GM18502 (cell line): Measurements from ENCODE around the gene TUBGCP2.
A peak's percentile ranks its signal among the peaks of the same experiment; 100 is the strongest.
"Not testable (repeated sequence)": the region's sequence is repeated elsewhere in the genome, so short reads cannot be mapped to it uniquely, and the experiment has no call there.

Experiments used
- ATAC-seq: cut with Tn5 transposase; IDR thresholded peaks from one replicate; pipeline ENCODE4 v1.9.1; 2021; ENCODE audit warnings: mild to moderate bottlenecking; ENCODE audit not compliant: unreplicated experiment, poor library complexity

TUBGCP2 gene

GRCh38 chr10:133326745-133327650 is 18.3 kb upstream of the TUBGCP2 start:
- no peak for ATAC-seq

GRCh38 chr10:133326223-133326551 is 17.5 kb upstream of the TUBGCP2 start:
- ATAC-seq = no peak

DNA sequence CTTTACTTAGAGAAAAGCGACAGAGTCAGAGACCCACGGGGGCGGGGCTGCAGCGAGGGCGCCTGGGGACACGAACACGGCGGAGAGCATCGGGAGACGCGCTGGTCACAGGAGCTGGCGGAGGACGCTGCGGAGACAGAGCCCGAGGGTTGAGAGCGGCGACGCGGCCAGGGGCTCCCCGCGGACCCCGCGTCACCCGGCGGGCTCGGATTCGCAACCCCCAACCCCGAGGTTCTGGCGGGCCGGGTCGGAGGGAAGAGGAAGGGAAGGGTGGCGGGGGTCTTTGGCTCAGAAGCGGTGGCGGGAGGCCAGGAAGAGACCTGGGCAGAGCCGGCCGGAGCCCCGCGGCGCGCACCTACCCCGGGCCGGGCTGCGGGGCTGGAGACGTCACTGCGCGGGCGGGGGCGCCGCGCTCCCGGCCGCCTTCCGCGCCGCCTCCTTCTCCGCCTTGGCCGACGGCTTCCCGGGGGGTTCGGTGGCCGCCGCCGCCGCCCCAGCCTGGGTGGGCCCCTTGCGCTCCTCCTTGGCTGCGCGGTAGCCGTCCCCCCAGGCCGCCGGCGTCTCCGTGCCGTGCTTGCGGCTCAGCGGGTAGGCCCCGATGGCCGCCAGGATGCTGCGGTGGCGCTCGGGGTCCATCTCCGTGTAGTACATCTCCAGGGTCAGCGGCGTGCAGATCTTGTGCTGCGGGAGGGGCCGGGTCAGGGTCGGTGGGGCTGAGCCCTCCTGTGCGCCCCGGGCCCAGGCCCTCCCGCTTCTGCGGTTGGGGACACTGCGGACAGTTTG is 17.0 kb upstream of the TUBGCP2 start:
- no peak for ATAC-seq

DNA sequence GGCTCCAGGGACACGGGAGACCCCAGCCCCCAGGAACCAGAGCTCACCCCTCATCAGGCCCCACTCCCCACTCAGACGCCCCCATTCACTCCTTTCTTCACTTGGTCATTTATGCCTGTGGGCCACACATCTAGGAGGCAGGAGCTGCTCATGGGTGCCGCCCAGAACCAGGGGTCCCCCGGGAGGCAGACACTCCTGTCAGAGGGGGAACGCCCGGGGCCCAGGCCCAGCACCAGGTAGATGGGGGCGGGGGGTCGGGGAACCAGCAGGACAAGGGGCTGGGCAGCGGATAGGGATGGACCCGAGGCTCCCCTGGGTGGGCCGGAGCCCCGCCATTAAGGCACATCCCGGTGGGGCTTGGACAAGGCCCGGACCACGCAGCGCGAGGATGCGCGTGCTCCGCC is 16.2 kb upstream of the TUBGCP2 start:
- ATAC-seq = no peak

- ATAC-seq = no peak
Observed at GRCh38 chr10:133324198-133324792, 15.6 kb upstream of the TUBGCP2 start.

DNA sequence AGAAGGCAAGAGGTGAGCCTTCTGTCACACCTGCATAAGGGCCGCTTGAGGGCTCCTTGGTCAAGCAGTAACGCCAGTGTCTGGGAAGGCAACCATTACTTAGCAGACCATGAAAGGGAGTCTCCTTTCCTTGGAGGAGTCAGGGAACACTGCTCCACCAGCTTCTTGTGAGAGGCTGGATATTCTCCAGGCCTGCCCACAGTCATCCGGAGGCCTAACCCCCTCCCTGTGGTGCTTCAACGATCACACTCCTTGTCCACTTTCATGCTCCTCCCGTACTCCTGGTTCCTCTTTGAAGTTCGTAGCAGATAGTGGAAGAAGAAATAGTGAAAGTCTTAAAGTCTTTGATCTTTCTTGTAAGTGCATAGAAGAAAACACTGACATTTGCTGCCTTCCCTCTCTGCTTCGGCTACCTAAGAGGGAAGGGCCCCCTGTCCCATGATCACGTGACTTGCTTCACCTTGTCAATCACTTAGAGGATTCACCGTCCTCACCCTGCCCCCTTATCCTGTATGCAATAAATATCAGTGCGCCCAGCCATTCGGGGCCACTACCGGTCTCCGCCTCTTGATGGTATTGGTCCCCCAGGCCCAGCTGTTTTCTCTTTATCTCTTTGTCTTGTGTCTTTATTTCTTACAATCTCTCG is 13.5 kb upstream of the TUBGCP2 start:
- ATAC-seq = not testable (repeated sequence)

DNA sequence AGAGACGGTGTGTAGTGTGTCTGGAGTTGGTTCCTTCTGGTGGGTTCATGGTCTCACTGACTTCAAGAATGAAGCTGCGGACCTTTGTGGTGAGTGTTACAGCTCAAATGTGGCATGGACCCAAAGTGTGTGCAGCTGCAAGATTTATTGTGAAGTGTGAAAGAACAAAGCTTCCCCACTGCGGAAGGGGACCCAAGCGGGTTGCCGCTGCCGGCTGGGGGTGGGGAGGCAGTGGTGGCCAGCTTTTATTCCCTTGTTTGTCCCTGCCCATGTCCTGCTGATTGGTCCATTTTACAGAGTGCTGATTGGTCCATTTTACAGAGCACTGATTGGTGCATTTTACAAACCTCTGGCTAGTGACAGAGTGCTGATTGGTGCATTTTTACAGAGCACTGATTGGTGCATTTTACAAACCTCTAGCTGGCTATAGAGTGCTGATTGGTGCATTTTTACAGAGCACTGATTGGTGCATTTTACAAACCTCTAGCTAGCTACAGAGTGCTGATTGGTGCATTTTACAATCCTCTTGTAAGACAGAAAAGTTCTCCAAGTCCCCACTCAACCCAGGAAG is 12.3 kb upstream of the TUBGCP2 start:
- ATAC-seq = not testable (repeated sequence)

GRCh38 chr10:133318494-133319127 is 9.9 kb upstream of the TUBGCP2 start:
- ATAC-seq = peak; percentile 67

DNA sequence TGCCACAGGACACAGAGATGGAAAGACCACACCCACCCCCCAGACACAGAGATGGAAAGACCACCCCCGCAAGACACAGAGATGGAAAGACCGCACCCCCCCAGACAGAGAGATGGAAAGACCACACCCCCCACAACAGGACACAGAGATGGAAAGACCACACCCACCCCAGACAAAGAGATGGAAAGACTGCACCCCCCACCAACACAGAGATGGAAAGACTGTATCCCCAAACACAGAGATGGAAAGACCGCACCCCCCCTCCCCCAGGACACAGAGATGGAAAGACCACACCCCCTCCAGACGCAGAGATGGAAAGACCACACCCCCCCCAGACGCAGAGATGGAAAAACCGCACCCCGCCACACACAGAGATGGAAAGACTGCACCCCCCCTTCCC is 8.1 kb upstream of the TUBGCP2 start:
- ATAC-seq = no peak

- ATAC-seq = no peak
Observed at GRCh38 chr10:133316266-133316665, 7.6 kb upstream of the TUBGCP2 start.

DNA sequence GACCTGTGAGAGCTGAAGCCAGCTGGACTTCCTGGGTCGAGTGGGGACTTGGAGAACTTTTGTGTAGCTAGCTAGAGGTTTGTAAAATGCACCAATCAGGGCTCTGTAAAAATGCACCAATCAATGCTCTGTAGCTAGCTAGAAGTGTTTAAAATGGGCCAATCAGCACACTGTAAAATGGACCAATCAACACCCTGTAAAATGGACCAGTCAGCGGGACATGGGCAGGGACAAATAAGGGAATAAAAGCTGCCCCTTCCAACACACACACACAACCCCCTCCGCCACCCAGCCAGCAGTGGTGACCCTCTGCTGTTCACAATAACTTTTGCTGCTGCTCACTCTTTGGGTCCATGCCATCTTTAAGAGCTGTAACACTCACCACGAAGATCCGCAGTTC is 7.2 kb upstream of the TUBGCP2 start:
- ATAC-seq = no peak

DNA sequence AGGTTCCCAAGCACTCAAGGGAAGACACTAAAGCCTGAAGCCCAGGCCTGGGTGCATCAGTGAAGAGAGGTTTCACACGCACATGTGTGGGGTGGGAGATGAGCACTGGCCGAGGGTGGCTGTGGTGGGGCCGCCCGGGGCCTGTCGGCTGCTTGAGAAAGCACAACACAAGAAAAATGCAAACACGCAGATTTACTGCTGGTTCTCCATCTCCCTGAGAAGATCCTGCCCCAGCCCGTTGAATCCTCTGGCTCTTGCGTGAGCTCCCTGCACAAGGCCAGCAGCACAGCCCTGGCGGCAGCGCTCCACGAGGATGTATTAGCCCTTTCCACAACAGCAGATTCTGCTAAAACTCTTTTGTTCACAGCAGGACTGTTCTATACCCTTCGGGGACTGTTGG is 6.2 kb upstream of the TUBGCP2 start:
- ATAC-seq = no peak

DNA sequence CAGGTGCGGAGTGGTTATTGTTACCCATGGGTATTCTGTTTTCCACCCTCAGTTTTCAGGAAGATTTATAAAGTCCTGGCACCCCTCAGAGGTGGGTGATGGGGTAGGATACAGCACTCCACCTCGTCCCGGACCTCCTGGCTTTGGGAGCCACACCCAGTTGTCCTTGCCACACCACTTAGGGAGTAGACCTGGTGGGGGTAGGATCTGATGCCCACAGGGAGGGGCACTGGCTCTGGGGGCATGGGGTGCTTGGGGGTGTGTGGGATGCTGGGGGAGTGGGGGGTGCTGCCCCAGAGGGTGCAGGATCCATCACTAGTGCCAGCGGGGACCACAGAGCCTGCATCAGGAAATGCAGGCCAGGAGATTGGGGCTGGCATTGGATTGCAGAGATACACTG is 4.5 kb upstream of the TUBGCP2 start:
- ATAC-seq = no peak

- no peak for ATAC-seq
Observed at GRCh38 chr10:133312769-133313145, 4.1 kb upstream of the TUBGCP2 start.

DNA sequence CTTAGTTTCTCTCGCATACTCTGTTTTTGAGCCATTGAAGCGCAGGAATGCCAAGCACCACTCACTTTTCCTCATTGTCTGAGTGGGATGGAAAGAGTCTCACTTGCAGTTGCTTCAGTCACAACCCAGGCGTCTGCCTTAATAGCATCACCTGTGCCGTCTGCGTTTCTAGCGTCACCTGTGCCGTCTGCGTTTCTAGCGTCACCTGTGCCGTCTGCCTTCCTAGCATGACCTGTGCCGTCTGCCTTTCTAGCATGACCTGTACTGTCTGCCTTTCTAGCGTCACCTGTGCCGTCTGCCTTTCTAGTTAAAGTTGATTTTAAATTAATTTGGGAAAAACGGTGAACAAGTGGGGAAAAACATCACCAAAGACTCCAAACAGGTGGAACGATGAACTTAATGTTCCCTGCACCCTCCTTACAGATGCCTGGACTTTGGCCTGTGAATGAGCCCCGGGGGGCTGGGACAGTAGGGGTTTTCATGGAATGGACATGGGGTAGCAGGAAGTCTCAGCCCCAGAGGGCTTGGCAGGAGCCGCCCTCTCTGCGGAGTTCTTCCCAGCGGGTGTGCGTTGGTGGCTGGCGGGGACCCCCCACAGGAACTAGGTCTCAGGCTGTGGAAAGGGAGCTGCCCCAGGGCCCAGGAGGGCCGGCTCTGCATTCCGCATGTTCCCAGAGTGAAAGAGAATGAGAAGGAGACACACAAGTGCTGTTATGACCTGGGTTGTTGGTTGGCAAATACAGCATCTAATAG is 3.5 kb upstream of the TUBGCP2 start:
- no peak for ATAC-seq

- ATAC-seq = no peak
Observed at GRCh38 chr10:133311570-133311969, 2.9 kb upstream of the TUBGCP2 start.

DNA sequence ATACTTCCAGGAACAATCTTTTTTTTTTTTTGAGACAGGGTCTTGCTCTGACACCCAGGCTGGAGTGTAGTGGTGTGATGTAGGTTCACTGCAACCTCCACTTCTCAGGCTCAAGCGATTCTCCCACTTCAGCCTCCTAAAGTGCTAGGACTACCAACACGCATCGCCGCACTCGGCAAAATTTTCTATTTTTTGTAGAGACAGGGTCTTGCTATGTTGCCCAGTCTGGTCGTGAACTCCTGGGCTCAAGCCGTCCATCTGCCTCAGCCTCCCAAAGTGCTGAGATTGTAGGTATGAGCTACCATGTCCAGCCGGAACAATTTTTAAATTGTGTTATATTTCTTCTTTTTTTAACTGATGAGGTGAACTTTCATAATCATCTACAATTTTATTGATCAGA is 2.1 kb upstream of the TUBGCP2 start:
- no peak for ATAC-seq

GRCh38 chr10:133310399-133310755 is 1.7 kb upstream of the TUBGCP2 start:
- ATAC-seq = no peak

DNA sequence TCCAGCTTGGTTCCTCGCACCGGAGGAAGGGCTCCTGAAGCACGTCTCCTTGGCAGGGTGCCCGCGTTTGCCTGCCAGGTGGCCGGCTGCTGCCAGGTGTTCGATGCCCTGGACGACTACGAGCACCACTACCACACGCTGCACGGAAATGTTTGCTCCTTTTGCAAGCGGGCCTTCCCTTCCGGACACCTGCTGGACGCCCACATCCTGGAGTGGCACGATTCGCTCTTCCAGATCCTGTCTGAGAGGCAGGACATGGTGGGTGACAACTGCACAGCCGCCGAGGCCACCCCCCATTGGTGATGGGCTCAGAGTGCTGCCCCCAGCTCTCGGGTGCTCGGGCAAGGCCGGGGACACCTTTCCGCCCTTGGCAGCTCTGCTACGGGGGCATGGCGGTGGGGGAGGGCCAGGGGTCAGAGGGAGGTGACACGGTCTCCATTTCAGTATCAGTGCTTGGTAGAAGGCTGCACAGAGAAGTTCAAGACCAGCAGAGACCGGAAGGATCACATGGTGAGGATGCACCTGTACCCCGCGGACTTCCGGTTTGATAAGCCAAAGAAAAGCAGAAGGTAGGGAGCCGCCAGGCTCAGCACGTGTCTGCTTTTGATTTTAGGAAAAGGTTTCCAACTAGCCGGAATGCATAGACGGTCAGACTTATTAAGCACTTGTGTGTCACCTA is 1.2 kb upstream of the TUBGCP2 start:
- no peak for ATAC-seq
